GM12878 (cell line): ENCODE measurements around the gene CD70.

Experiments
- BACH1 ChIP-seq: fragments of 450-650 bp; IDR thresholded peaks from 2 replicates; pipeline ENCODE4 v1.6.1; 2017; ENCODE audit warnings: mild to moderate bottlenecking, borderline replicate concordance
- BMI1 ChIP-seq: fragments of 450-650 bp; IDR thresholded peaks from 2 replicates; pipeline ENCODE4 v1.6.1; 2016; ENCODE audit warnings: mild to moderate bottlenecking, moderate library complexity, borderline replicate concordance
- FOS ChIP-seq: IDR thresholded peaks from 3 replicates; pipeline ENCODE4 v1.6.1; 2011; ENCODE audit warnings: borderline replicate concordance; ENCODE audit not compliant: insufficient read length; ENCODE audit errors: extremely low read depth
- GABPA ChIP-seq: IDR thresholded peaks from 2 replicates; pipeline ENCODE4 v1.6.1; 2014; ENCODE audit warnings: antibody characterized with exemption, low read depth, mild to moderate bottlenecking, inconsistent platforms
- JUNB ChIP-seq: IDR thresholded peaks from 2 replicates; pipeline ENCODE4 v1.6.1; 2016; ENCODE audit warnings: antibody characterized with exemption, mild to moderate bottlenecking
- POLR2A ChIP-seq: IDR thresholded peaks from 2 replicates; pipeline ENCODE4 v1.6.1; 2011; ENCODE audit warnings: low read depth, mild to moderate bottlenecking, low read length
- SIN3A ChIP-seq: IDR thresholded peaks from 2 replicates; pipeline ENCODE4 v1.6.1; 2012; ENCODE audit warnings: low read depth, low read length, improper control_type of control experiment
- SRF ChIP-seq, 2 experiments: IDR thresholded peaks; 2 replicates each; pipeline ENCODE4 v1.6.1; 2011; ENCODE audit warnings: low read depth in 2 of 2, low read length in 2 of 2, mild to moderate bottlenecking in 1 of 2, moderate library complexity in 1 of 2
- TCF12 ChIP-seq: IDR thresholded peaks from 2 replicates; pipeline ENCODE4 v1.6.1; 2011; ENCODE audit warnings: low read depth, mild to moderate bottlenecking, low read length
- TF ChIP-seq, protein P1 (sequence below), 3 experiments: IDR thresholded peaks in 2 of 3; conservative IDR thresholded peaks in 1 of 3; 2 replicates each; pipeline ENCODE4 v1.5.1; 2011; ENCODE audit warnings: low read depth in 3 of 3, low read length in 3 of 3, mild to moderate bottlenecking in 3 of 3, control low read depth in 2 of 3, moderate library complexity in 2 of 3, inconsistent platforms in 1 of 3, mixed read lengths in 1 of 3; ENCODE audit not compliant: control insufficient read depth in 2 of 3, insufficient read depth in 1 of 3; ENCODE audit errors: extremely low read depth in 1 of 3

DNA sequence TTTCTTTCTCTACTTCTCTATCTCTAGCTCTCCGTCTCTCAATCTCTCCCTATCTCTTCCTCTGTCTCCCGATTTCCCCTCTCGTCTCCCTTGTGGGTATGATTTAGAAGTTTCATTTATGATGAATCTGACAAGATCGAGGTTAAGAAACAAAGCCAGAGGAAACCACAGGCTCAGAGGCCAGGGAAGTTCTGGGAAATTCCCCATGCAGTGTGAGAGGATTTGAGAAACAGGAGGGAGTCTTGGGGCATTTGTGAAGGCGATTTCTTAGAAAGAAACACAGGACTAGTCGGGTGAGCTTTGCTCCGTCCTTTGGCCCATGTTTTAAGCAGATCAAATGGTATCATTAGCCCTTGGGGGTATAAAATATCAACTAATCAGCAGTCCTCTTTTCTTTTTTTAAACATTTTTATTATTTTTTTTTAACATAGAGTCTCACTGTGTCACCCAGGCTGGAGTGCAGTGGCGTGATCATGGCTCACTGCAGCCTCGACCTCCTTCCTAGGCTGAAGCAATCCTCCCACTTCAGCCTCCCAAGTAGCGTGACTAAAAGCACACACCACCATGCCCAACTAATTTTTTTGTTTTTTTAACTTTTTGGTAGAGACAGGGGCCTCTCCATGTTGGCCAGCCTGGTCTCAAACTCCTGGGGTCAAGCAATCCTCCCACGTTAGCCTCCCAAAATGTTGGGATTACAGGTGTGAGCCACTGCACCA lies 34.3 kb downstream of the CD70 start:
- TF ChIP-seq SRF (IDR thresholded peaks at IDR 0.05; ENCODE audit: low read depth in 2 of 2, low read length in 2 of 2) (no peak), POLR2A (no peak), JUNB (no peak), TCF12 (no peak), BACH1 (no peak), BMI1 (no peak; the same call in 1 of the 2 replicates), GABPA (no peak), FOS (no peak), SIN3A (no peak)
- TF ChIP-seq, protein P1, sequence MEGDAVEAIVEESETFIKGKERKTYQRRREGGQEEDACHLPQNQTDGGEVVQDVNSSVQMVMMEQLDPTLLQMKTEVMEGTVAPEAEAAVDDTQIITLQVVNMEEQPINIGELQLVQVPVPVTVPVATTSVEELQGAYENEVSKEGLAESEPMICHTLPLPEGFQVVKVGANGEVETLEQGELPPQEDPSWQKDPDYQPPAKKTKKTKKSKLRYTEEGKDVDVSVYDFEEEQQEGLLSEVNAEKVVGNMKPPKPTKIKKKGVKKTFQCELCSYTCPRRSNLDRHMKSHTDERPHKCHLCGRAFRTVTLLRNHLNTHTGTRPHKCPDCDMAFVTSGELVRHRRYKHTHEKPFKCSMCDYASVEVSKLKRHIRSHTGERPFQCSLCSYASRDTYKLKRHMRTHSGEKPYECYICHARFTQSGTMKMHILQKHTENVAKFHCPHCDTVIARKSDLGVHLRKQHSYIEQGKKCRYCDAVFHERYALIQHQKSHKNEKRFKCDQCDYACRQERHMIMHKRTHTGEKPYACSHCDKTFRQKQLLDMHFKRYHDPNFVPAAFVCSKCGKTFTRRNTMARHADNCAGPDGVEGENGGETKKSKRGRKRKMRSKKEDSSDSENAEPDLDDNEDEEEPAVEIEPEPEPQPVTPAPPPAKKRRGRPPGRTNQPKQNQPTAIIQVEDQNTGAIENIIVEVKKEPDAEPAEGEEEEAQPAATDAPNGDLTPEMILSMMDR (IDR thresholded peaks at IDR 0.05 in 2 of 3, conservative IDR thresholded peaks at IDR 0.05 in 1 of 3; ENCODE audit: control insufficient read depth in 2 of 3, extremely low read depth in 1 of 3, insufficient read depth in 1 of 3, low read depth in 3 of 3, low read length in 3 of 3), result no peak
